SK-N-SH (cell line): ENCODE results near the gene VCPKMT. TPM values are rescaled to one million over a fixed set of nuclear protein-coding genes. Genes with fewer than 3 reads are reported as not detected.

ENCODE experiments used
- CTCF ChIA-PET: fragments of 300-600, 350-600 bp; formaldehyde crosslinking; extraction: SDS; loops from one replicate; lab custom pipeline; 2021; lab: Yijun Ruan, JAX
- POLR2A ChIA-PET: fragments of 350-600 bp; sonication (Branson Sonifier 250); formaldehyde crosslinking; extraction: SDS; loops from one replicate; lab custom pipeline; 2020; ENCODE audit warnings: antibody characterized with exemption, inconsistent platforms; lab: Yijun Ruan, JAX
- DNase-seq: peaks from one replicate; pipeline ENCODE4 v3.0.0; 2012
- H2AFZ ChIP-seq: fragments of 200-600 bp; sonication (generic); 2 replicates; pipeline ENCODE4 v1.8.1; 2016; ENCODE audit warnings: antibody characterized with exemption, mild to moderate bottlenecking, low read depth
- H3F3A ChIP-seq: fragments of 200-600 bp; sonication (generic); replicated peaks from 2 replicates; pipeline ENCODE3; 2016; ENCODE audit warnings: antibody characterized with exemption, mild to moderate bottlenecking; ENCODE audit not compliant: insufficient read depth
- H3K27ac ChIP-seq, 2 experiments: fragments of 200-500 bp in 1 of 2; fragments of 200-600 bp in 1 of 2; sonication (Bioruptor generic) in 1 of 2; sonication (generic), shearing (Covaris generic) in 1 of 2; 2 replicates each; pipeline versions ENCODE4 v1.5.1 to v1.6.1; 2014 to 2016; ENCODE audit warnings: low read depth in 2 of 2, inconsistent platforms in 1 of 2, low read length in 1 of 2, mild to moderate bottlenecking in 1 of 2, mixed read lengths in 1 of 2
- H3K27me3 ChIP-seq: fragments of 200-600 bp; sonication (generic), shearing (Covaris generic); 2 replicates; pipeline ENCODE4 v1.6.1; 2016; ENCODE audit warnings: mixed run types; ENCODE audit not compliant: insufficient read depth
- H3K36me3 ChIP-seq, 2 experiments: fragments of 200-500 bp in 1 of 2; fragments of 200-600 bp in 1 of 2; sonication (Bioruptor generic) in 1 of 2; sonication (generic) in 1 of 2; replicated peaks in 1 of 2; 2 replicates each; pipeline versions ENCODE3 to v1.5.1; 2014 to 2016; ENCODE audit warnings: low read length in 1 of 2, mild to moderate bottlenecking in 1 of 2; ENCODE audit not compliant: insufficient read depth in 2 of 2, control insufficient read depth in 1 of 2
- H3K4me1 ChIP-seq, 2 experiments: fragments of 200-500 bp in 1 of 2; fragments of 200-600 bp in 1 of 2; sonication (Bioruptor generic) in 1 of 2; sonication (generic), shearing (Covaris generic) in 1 of 2; 2 replicates each; pipeline versions ENCODE4 v1.5.1 to v1.6.1; 2014 to 2016; ENCODE audit warnings: low read depth in 1 of 2, low read length in 1 of 2, mixed run types in 1 of 2; ENCODE audit not compliant: insufficient read depth in 2 of 2, control insufficient read depth in 1 of 2
- H3K4me2 ChIP-seq: fragments of 200-600 bp; sonication (generic), shearing (Covaris generic); 2 replicates; pipeline ENCODE4 v1.6.1; 2017; ENCODE audit warnings: mixed run types
- H3K4me3 ChIP-seq, 2 experiments: fragments of 200-500 bp in 1 of 2; fragments of 200-600 bp in 1 of 2; sonication (Bioruptor generic) in 1 of 2; sonication (generic), shearing (Covaris generic) in 1 of 2; 2 replicates each; pipeline versions ENCODE4 v1.5.1 to v1.8.1; 2014 to 2016; ENCODE audit warnings: low read depth in 2 of 2, inconsistent platforms in 1 of 2, low read length in 1 of 2, mild to moderate bottlenecking in 1 of 2, mixed read lengths in 1 of 2, moderate library complexity in 1 of 2
- H3K79me2 ChIP-seq: fragments of 200-600 bp; sonication (generic); 2 replicates; pipeline ENCODE4 v1.8.1; 2017; ENCODE audit warnings: mild to moderate bottlenecking; ENCODE audit not compliant: insufficient read depth
- H3K9ac ChIP-seq: fragments of 200-600 bp; sonication (generic); 2 replicates; pipeline ENCODE4 v1.6.1; 2017; ENCODE audit warnings: mixed run types
- H3K9me2 ChIP-seq: fragments of 200-600 bp; sonication (generic); 2 replicates; pipeline ENCODE4 v1.6.1; 2017; ENCODE audit warnings: mixed run types
- H3K9me3 ChIP-seq: fragments of 200-600 bp; sonication (generic); 2 replicates; pipeline ENCODE4 v1.6.1; 2017; ENCODE audit warnings: mixed run types, mild to moderate bottlenecking, moderate library complexity
- H4K20me1 ChIP-seq: fragments of 200-600 bp; sonication (generic); 2 replicates; pipeline ENCODE4 v1.6.1; 2017; ENCODE audit warnings: mild to moderate bottlenecking, mixed run types; ENCODE audit not compliant: insufficient read depth
- CHD2 ChIP-seq: fragments of 150-350 bp; IDR thresholded peaks from 2 replicates; pipeline ENCODE4 v1.6.1; 2018; ENCODE audit warnings: low read length; ENCODE audit not compliant: partially characterized antibody
- ELF1 ChIP-seq: IDR thresholded peaks from 2 replicates; pipeline ENCODE4 v1.4.0; 2012
- FOSL2 ChIP-seq: IDR thresholded peaks from 2 replicates; pipeline ENCODE4 v1.4.0; 2012; ENCODE audit warnings: low read depth, mild to moderate bottlenecking, moderate library complexity, borderline replicate concordance
- FOXJ3 ChIP-seq: sonication (generic); formaldehyde crosslinking; IDR thresholded peaks from 2 replicates; pipeline ENCODE4 v1.5.1; 2020; ENCODE audit warnings: mild to moderate bottlenecking, missing genetic modification reagents
- FOXM1 ChIP-seq: IDR thresholded peaks from 2 replicates; pipeline ENCODE4 v1.4.0; 2012; ENCODE audit warnings: low read depth, mild to moderate bottlenecking
- GABPA ChIP-seq: IDR thresholded peaks from 2 replicates; pipeline ENCODE4 v1.4.0; 2012; ENCODE audit warnings: low read depth, mild to moderate bottlenecking
- GATA2 ChIP-seq: sonication (generic); formaldehyde crosslinking; IDR thresholded peaks from 2 replicates; pipeline ENCODE4 v1.5.0; 2020; ENCODE audit warnings: mild to moderate bottlenecking, missing genetic modification reagents
- IRF3 ChIP-seq: fragments of 150-350 bp; IDR thresholded peaks from 2 replicates; pipeline ENCODE4 v1.6.1; 2016; ENCODE audit warnings: mild to moderate bottlenecking, low read depth, low read length
- JUND ChIP-seq: IDR thresholded peaks from 2 replicates; pipeline ENCODE4 v1.4.0; 2012
- NRF1 ChIP-seq: IDR thresholded peaks from 2 replicates; pipeline ENCODE4 v1.6.1; 2012; ENCODE audit warnings: low read depth, mild to moderate bottlenecking, low read length
- POLR2AphosphoS5 ChIP-seq: IDR thresholded peaks from 2 replicates; pipeline ENCODE4 v1.6.1; 2012; ENCODE audit warnings: low read depth, low read length
- RCOR1 ChIP-seq: fragments of 150-350 bp; IDR thresholded peaks from 2 replicates; pipeline ENCODE4 v1.6.1; 2017; ENCODE audit warnings: antibody characterized with exemption, low read length
- REST ChIP-seq: IDR thresholded peaks from 2 replicates; pipeline ENCODE4 v1.6.1; 2012; ENCODE audit warnings: mild to moderate bottlenecking, low read depth, low read length, moderate library complexity
- RXRA ChIP-seq: IDR thresholded peaks from 2 replicates; pipeline ENCODE4 v1.4.0; 2012; ENCODE audit warnings: low read depth, mild to moderate bottlenecking, borderline replicate concordance
- SIN3A ChIP-seq: IDR thresholded peaks from 2 replicates; pipeline ENCODE4 v1.6.1; 2012; ENCODE audit warnings: low read depth, mild to moderate bottlenecking, low read length, moderate library complexity, borderline replicate concordance
- SMC3 ChIP-seq: IDR thresholded peaks from 2 replicates; pipeline ENCODE4 v1.6.1; 2012; ENCODE audit warnings: low read depth, low read length, improper control_type of control experiment
- USF2 ChIP-seq: fragments of 150-350 bp; IDR thresholded peaks from 2 replicates; pipeline ENCODE4 v1.6.1; 2017; ENCODE audit warnings: antibody characterized with exemption, low read length, low read depth, borderline replicate concordance
- ZBTB33 ChIP-seq: IDR thresholded peaks from 2 replicates; pipeline ENCODE4 v1.4.0; 2012; ENCODE audit warnings: low read depth, borderline replicate concordance
- WGBS: methylation state at CpG from one replicate; pipeline ENCODE4 v1.1.6; 2017; ENCODE audit warnings: low lambda C conversion rate; 5-methylcytosine and 5-hydroxymethylcytosine counted together
- polyA plus RNA-seq, 3 experiments: library from polyadenylated mRNA; depleted of rRNA; stranded (reverse); fragments of >200 nt; gene quantifications; 2 replicates each; pipeline ENCODE4 v1.2.3, GENCODE V29; 2012

Gene VCPKMT
- polyA plus RNA-seq, 1 of the 3 experiments (the other 2 are of a cell fraction), result 7.3 TPM

GRCh38 chr14:50139192-50139591, 22.8 kb upstream of the VCPKMT start (continued):
- TF ChIP-seq USF2, result no peak

- H3K27ac ChIP-seq, result no peak overlapping the region
- no peaks in the 10 kb centered on the region for H3K79me2 ChIP-seq
- peaks cover 56 to 79% of the 10 kb centered on the region in 2 experiments for H3K36me3 ChIP-seq
- no peaks in the 10 kb centered on the region for H4K20me1 ChIP-seq
- WGBS, result 96% methylated on average over 2 of the region's 2 CpGs
- no peaks in the 10 kb centered on the region for H3K27me3 ChIP-seq
- ChIA-PET POLR2A (interaction anchor here (0.9 kb wide), 1 partner anchor 11 kb away, joined by 4 read pairs; the partner anchor contains the start of gene VCPKMT), CTCF (interaction anchor here (1.8 kb wide), 1 partner anchor 266 kb away, joined by 6 read pairs; no protein-coding TSS in a partner anchor)
- H3F3A ChIP-seq, result peaks cover 4% of the 10 kb centered on the region
- TF ChIP-seq GATA2 (no peak), FOSL2 (no peak), GABPA (no peak), RXRA (no peak), RCOR1 (no peak), SMC3 (no peak), ELF1 (no peak), JUND (no peak), CHD2 (no peak), NRF1 (no peak), POLR2AphosphoS5 (no peak), FOXJ3 (CRISPR knock-in tag) (no peak), ZBTB33 (no peak)
- no peak overlapping the region for H2AFZ ChIP-seq
- H3K4me1 ChIP-seq, result no peaks in the 10 kb centered on the region
- no peak overlapping the region for H3K4me3 ChIP-seq
- no peak for DNase-seq
- no peaks in the 10 kb centered on the region for H3K9me3 ChIP-seq
- H3K4me2 ChIP-seq, result no peak overlapping the region
- H3K9ac ChIP-seq, result no peak overlapping the region
- no peaks in the 10 kb centered on the region for H3K9me2 ChIP-seq
Observed at GRCh38 chr14:50127802-50128201, 11.4 kb upstream of the VCPKMT start.

- H2AFZ ChIP-seq, result no peak overlapping the region
- no peak overlapping the region for H3K9ac ChIP-seq
- H4K20me1 ChIP-seq, result no peaks in the 10 kb centered on the region
- DNase-seq, result no peak
- H3K4me1 ChIP-seq, result no peaks in the 10 kb centered on the region
- no peaks in the 10 kb centered on the region for H3K79me2 ChIP-seq
- H3F3A ChIP-seq, result peaks cover 21% of the 10 kb centered on the region
- H3K9me2 ChIP-seq, result no peaks in the 10 kb centered on the region
- WGBS, result 95% methylated on average over 3 of the region's 3 CpGs
- no peaks in the 10 kb centered on the region for H3K27me3 ChIP-seq
- no peak overlapping the region for H3K4me2 ChIP-seq
- H3K9me3 ChIP-seq, result no peaks in the 10 kb centered on the region
- H3K36me3 ChIP-seq, result peaks cover 40 to 56% of the 10 kb centered on the region in 2 experiments
- no peak overlapping the region for H3K4me3 ChIP-seq
- POLR2A ChIA-PET, result no interaction called here
- CTCF ChIA-PET, result interaction anchor here (1.3 kb wide), 1 partner anchor 261 kb away, joined by 3 read pairs; no protein-coding TSS in a partner anchor
- no peak overlapping the region for H3K27ac ChIP-seq
- TF ChIP-seq SMC3 (no peak), RCOR1 (no peak), FOXJ3 (CRISPR knock-in tag) (no peak), IRF3 (no peak), USF2 (no peak), POLR2AphosphoS5 (no peak), REST (no peak), RXRA (no peak), SIN3A (no peak), FOXM1 (no peak), GABPA (no peak)
Observed at GRCh38 chr14:50123062-50123461, 6.7 kb upstream of the VCPKMT start.
